Measurements from ENCODE around the gene ERCC2. TPM values are rescaled to one million over a fixed set of nuclear protein-coding genes. Genes with fewer than 3 reads are reported as not detected.

ERCC2 gene
- total RNA-seq, 1 donor from 2014 or later: 31.0 TPM

DNA sequence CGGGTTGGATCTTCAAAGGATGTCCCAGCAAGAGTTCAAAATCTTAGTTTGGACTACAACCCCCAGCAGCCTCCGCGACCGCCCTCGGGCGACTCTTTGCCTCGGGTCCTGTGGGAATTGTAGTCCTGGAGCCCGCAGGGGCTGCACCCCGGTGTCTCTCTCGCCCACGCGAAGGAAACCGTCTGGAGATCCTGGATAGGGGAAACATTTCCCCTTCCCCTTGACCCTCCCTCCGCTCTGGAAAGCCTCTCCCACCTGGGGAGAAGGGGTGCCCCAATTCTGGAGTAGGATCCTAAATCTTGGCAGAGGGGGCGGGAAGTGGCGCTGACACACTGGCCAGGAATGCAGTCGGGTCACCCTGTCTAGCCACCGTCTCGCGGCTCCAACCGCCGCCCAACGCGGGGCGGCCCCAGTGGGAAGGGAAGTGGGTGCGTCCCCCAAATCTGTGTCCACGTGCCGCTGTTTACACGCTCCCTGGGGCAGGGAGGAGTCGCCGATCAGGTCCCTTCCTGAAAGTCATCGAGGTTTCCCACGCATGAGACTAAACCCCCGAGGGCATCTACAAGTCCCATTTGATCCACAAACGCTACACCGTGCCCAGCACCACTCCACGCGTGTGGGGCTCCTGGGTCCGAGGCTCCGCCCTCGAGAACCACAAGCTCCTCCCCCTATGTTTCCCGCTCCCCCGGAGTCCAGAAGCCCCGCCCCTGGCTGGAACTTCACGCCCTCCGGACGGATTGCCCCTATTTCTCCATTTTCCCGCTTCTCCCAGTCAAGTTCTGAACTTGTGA, 35.3 kb upstream of the ERCC2 start:
- H3F3A ChIP-seq (ENCODE audit: low read depth): peaks cover 4% of the 10 kb centered on the region
- no peaks in the 10 kb centered on the region for H3K9me3 Mint-ChIP-seq
- peaks cover 39% of the 10 kb centered on the region for H3K27me3 ChIP-seq
- peaks cover 21% of the 10 kb centered on the region for H3K4me1 ChIP-seq
- H3K36me3 ChIP-seq: no peaks in the 10 kb centered on the region
- TF ChIP-seq EZH2phosphoT487 (IDR thresholded peaks at IDR 0.05) (no peak), EZH2 (IDR thresholded peaks at IDR 0.05) (no peak)
- TF ChIP-seq, protein P1, sequence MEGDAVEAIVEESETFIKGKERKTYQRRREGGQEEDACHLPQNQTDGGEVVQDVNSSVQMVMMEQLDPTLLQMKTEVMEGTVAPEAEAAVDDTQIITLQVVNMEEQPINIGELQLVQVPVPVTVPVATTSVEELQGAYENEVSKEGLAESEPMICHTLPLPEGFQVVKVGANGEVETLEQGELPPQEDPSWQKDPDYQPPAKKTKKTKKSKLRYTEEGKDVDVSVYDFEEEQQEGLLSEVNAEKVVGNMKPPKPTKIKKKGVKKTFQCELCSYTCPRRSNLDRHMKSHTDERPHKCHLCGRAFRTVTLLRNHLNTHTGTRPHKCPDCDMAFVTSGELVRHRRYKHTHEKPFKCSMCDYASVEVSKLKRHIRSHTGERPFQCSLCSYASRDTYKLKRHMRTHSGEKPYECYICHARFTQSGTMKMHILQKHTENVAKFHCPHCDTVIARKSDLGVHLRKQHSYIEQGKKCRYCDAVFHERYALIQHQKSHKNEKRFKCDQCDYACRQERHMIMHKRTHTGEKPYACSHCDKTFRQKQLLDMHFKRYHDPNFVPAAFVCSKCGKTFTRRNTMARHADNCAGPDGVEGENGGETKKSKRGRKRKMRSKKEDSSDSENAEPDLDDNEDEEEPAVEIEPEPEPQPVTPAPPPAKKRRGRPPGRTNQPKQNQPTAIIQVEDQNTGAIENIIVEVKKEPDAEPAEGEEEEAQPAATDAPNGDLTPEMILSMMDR (IDR thresholded peaks at IDR 0.05): no peak
- H3K27ac Mint-ChIP-seq: peak overlapping the region; percentile 99
- peak overlapping the region; percentile 83 for H3K4me2 ChIP-seq
- H3K79me2 ChIP-seq (ENCODE audit: low read depth): peaks cover 8% of the 10 kb centered on the region
- H4K20me1 ChIP-seq (ENCODE audit: low read depth): peaks cover 28% of the 10 kb centered on the region
- DNase-seq (ENCODE audit: low spot score): peak; percentile 92
- peak overlapping the region; percentile 95 for H3K9ac ChIP-seq
- H3K27me3 Mint-ChIP-seq (ENCODE audit: insufficient read depth, low read depth): peaks cover 26% of the 10 kb centered on the region
- peak overlapping the region; percentile 98 for H2AFZ ChIP-seq (replicated peaks)
- H3K4me3 ChIP-seq: peak overlapping the region; percentile 65
- H3K9me3 ChIP-seq (ENCODE audit: low read depth): no peaks in the 10 kb centered on the region
- no peaks in the 10 kb centered on the region for H3K36me3 Mint-ChIP-seq
- peak overlapping the region; percentile 98 for H3K27ac ChIP-seq
- H3K4me1 Mint-ChIP-seq: peaks cover 32% of the 10 kb centered on the region
- H3K4me3 Mint-ChIP-seq: peak overlapping the region; percentile 93

DNA sequence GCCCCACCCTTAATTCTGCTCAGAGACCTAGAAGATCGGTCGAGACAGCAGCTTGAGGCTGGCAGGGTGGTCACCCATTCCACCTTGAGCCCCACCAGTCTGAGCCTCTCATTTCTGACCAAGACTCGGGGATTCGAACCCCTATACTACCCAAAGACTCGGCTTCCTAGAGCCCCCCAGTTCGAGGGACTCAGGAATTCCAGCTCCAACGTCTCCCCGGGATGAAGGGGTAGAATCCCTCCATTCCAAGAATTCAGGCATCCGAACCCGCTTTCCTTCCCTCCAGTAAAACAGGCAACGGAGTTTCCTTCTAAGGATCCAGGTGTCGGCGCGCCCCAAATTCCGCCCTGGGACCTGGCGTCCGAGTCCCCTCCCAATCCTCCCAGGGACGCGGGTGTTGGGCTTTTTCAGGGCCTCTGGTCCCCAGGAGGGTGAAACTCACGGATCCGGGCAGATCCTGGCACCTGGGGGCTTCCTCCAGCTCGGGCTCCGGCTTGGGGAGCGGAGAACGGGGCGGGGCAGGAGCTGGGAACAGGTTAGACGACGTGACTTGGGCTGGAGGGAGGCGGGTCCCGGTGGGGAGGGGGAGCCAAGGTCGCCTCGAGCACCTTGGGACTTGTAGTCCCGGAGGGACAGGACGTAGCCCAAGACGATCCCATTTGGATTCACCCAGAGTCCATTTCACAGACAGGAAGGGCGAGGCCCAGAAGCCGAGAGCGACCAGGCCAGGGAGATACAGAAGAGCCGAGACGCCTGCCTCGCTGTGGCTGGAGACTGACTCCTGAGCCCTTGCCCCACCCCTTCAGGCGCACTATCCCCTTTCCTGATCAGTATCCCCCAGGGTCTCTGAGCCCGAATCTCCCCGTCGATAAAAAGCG, 34.4 kb upstream of the ERCC2 start, which contains the start of gene PPP1R13L:
PPP1R13L (minus strand) TSS at position 513 of the 878 bp plus-strand sequence. CDS start 6,751 bp downstream, outside the sequence.
- H3F3A ChIP-seq (ENCODE audit: low read depth): peaks cover 4% of the 10 kb centered on the region
- H2AFZ ChIP-seq (replicated peaks): peak within 1 kb of the TSS; percentile 98
- Mint-ChIP-seq H3K4me1 (peaks cover 32% of the 10 kb centered on the region), H3K4me3 (peak within 1 kb of the TSS; percentile 93), H3K9me3 (no peaks in the 10 kb centered on the region), H3K27me3 (ENCODE audit: insufficient read depth, low read depth) (peaks cover 26% of the 10 kb centered on the region), H3K36me3 (no peaks in the 10 kb centered on the region), H3K27ac (peak within 1 kb of the TSS; percentile 99)
- H3K4me2 ChIP-seq: peak within 1 kb of the TSS; percentile 83
- H3K9me3 ChIP-seq (ENCODE audit: low read depth): no peaks in the 10 kb centered on the region
- no peaks in the 10 kb centered on the region for H3K36me3 ChIP-seq
- no peak for TF ChIP-seq EZH2phosphoT487 (IDR thresholded peaks at IDR 0.05)
- TF ChIP-seq, protein P1 (IDR thresholded peaks at IDR 0.05): no peak
- peak; percentile 73 for TF ChIP-seq EZH2 (IDR thresholded peaks at IDR 0.05)
- H3K27me3 ChIP-seq: peaks cover 41% of the 10 kb centered on the region
- DNase-seq (ENCODE audit: low spot score): peak; percentile 86
- no peak within 1 kb of the TSS for H3K9ac ChIP-seq
- H4K20me1 ChIP-seq (ENCODE audit: low read depth): peaks cover 33% of the 10 kb centered on the region
- H3K79me2 ChIP-seq (ENCODE audit: low read depth): peaks cover 8% of the 10 kb centered on the region
- H3K4me1 ChIP-seq: peaks cover 21% of the 10 kb centered on the region
- peak within 1 kb of the TSS; percentile 65 for H3K4me3 ChIP-seq
- H3K27ac ChIP-seq: no peak within 1 kb of the TSS

DNA sequence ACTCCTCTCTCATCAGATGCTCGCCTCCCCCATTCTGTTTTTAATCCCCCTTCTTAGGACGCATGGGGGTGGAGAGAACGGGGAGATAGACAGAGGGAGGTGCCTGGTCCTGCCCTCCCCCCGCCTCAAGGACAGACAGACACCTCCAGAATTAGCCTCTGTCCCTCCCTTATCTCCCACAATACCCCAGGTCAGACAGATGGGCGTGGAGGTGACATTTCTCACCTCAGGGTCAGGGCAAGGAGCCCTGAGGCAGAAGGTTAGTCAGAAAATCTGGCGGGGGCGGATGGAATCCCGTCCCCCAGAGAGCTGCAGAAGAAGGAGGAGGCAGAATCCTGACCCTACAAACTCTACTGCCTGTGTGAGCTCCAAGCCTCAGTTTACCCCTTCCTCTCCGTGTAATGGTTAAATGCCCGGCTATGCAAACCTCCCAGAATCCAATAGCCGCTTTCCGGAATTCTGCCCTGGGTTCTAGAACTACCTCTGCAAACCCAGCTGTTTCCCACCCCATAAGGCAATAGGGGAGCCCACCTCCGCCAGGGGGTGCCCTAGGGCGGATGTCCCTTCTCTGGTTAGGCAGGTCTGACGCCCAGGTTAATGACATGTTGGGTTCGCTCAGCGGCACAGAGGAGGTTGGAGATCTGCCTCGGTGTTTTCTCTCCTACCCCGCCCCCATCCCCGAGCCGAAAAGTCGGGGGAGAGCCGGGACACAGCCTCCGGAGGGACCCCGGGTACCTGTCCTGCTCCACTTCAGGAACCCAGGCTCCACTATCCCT, 33.6 kb upstream of the ERCC2 start:
- Mint-ChIP-seq H3K36me3 (no peaks in the 10 kb centered on the region), H3K27ac (no peak overlapping the region), H3K27me3 (ENCODE audit: insufficient read depth, low read depth) (peaks cover 28% of the 10 kb centered on the region), H3K4me3 (peak overlapping the region; percentile 93), H3K9me3 (no peaks in the 10 kb centered on the region), H3K4me1 (peaks cover 32% of the 10 kb centered on the region)
- Histone ChIP-seq H3K9ac (no peak overlapping the region), H3F3A (ENCODE audit: low read depth) (peaks cover 4% of the 10 kb centered on the region), H3K79me2 (ENCODE audit: low read depth) (peaks cover 8% of the 10 kb centered on the region), H3K4me3 (peak overlapping the region; percentile 65), H2AFZ (replicated peaks) (no peak overlapping the region), H3K9me3 (ENCODE audit: low read depth) (no peaks in the 10 kb centered on the region), H4K20me1 (ENCODE audit: low read depth) (peaks cover 35% of the 10 kb centered on the region), H3K4me2 (peak overlapping the region; percentile 83), H3K4me1 (peaks cover 21% of the 10 kb centered on the region), H3K36me3 (no peaks in the 10 kb centered on the region), H3K27me3 (peaks cover 49% of the 10 kb centered on the region), H3K27ac (no peak overlapping the region)
- DNase-seq (ENCODE audit: low spot score): peak; percentile 77
- TF ChIP-seq EZH2 (IDR thresholded peaks at IDR 0.05) (no peak), EZH2phosphoT487 (IDR thresholded peaks at IDR 0.05) (peak; percentile 35)
- TF ChIP-seq, protein P1 (IDR thresholded peaks at IDR 0.05): peak; percentile 69
